ENCODE results near the gene C3orf18. TPM values are rescaled to one million over a fixed set of nuclear protein-coding genes. Genes with fewer than 3 reads are reported as not detected.

Gene C3orf18
- total RNA-seq, 1 experiment from 2014 or later, result 7.1 TPM

DNA sequence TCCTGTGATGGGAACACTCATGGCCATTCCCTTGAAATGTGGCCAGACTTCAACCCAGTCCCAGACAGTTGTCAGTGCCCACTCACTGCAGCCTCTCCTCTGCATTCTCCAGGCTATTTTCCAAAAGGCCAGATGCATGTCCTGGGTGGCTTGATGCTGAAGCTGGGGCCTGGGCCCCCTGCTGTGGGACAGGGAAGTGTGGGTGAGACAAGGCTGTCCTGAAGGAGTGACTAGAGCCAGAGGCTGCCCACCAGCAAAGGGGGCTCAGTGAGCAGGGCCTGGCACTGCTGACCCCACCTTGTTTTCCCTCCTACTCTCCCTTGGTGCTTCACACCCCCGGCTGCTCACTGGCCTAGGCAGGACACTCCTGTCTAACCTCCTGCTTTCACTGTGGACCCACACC is 32.2 kb upstream of the C3orf18 start:
- no peak overlapping the region for H2AFZ ChIP-seq (ENCODE audit: low read length)
- H3K27ac ChIP-seq (ENCODE audit: insufficient read length, low read depth, low read length), result no peak overlapping the region
- no peak overlapping the region for H3T11ph ChIP-seq (ENCODE audit: low read length)
- no peak overlapping the region for H2BK120ac ChIP-seq (ENCODE audit: low read depth, low read length, poor library complexity, severe bottlenecking)
- H3K18ac ChIP-seq (ENCODE audit: insufficient read length, low read depth, low read length), result no peak overlapping the region
- no peak overlapping the region for H3K23ac ChIP-seq (ENCODE audit: insufficient read length, low read depth, low read length)
- Mint-ChIP-seq H3K27me3 (ENCODE audit: low read depth) (peaks cover 9% of the 10 kb centered on the region), H3K4me1 (no peaks in the 10 kb centered on the region), H3K36me3 (ENCODE audit: insufficient read depth in 1 of 3, low read depth in 3 of 3) (no peaks in the 10 kb centered on the region), H3K4me3 (no peak overlapping the region), H3K9me3 (no peaks in the 10 kb centered on the region), H3K27ac (no peak overlapping the region)
- no peak overlapping the region for H2BK5ac ChIP-seq (ENCODE audit: insufficient read length, low read length)
- H2BK20ac ChIP-seq (ENCODE audit: low read depth, low read length, poor library complexity, severe bottlenecking), result no peak overlapping the region
- WGBS (ENCODE audit: extremely low coverage, insufficient read length, low lambda C conversion rate), result no CpG with 5 or more reads among the region's 1 CpG
- H2BK15ac ChIP-seq (ENCODE audit: low read depth, low read length), result no peak overlapping the region
- no peaks in the 10 kb centered on the region for H4K20me1 ChIP-seq (ENCODE audit: control insufficient read depth, insufficient read depth, insufficient read length)
- TF ChIP-seq, protein P1, sequence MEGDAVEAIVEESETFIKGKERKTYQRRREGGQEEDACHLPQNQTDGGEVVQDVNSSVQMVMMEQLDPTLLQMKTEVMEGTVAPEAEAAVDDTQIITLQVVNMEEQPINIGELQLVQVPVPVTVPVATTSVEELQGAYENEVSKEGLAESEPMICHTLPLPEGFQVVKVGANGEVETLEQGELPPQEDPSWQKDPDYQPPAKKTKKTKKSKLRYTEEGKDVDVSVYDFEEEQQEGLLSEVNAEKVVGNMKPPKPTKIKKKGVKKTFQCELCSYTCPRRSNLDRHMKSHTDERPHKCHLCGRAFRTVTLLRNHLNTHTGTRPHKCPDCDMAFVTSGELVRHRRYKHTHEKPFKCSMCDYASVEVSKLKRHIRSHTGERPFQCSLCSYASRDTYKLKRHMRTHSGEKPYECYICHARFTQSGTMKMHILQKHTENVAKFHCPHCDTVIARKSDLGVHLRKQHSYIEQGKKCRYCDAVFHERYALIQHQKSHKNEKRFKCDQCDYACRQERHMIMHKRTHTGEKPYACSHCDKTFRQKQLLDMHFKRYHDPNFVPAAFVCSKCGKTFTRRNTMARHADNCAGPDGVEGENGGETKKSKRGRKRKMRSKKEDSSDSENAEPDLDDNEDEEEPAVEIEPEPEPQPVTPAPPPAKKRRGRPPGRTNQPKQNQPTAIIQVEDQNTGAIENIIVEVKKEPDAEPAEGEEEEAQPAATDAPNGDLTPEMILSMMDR (conservative IDR thresholded peaks at IDR 0.05), result no peak
- no peak overlapping the region for H4K91ac ChIP-seq (ENCODE audit: insufficient read length, low read depth, low read length)
- H4K8ac ChIP-seq (replicated peaks; ENCODE audit: insufficient read length, low read depth, low read length), result no peak overlapping the region
- no peaks in the 10 kb centered on the region for H3K27me3 ChIP-seq (ENCODE audit: insufficient read depth, low read length)
- no peak overlapping the region for H2AK5ac ChIP-seq (ENCODE audit: insufficient read length, low read length)
- no peaks in the 10 kb centered on the region for H3K9me3 ChIP-seq (ENCODE audit: control insufficient read depth, low read depth, low read length)
- DNase-seq, result no peak
- no peaks in the 10 kb centered on the region for H3K79me1 ChIP-seq (ENCODE audit: insufficient read depth, low read depth, low read length, poor library complexity, severe bottlenecking)
- H3K4me2 ChIP-seq (ENCODE audit: insufficient read depth, insufficient read length, low read length), result no peak overlapping the region
- no peak overlapping the region for H2BK12ac ChIP-seq (ENCODE audit: insufficient read length, low read depth, low read length)
- H3K14ac ChIP-seq (ENCODE audit: insufficient read depth, low read length), result no peak overlapping the region
- no peak overlapping the region for H3K56ac ChIP-seq (ENCODE audit: insufficient read length, low read depth, low read length)
- H3K9ac ChIP-seq (ENCODE audit: extremely low read depth, insufficient read length, low read length), result no peak overlapping the region
- H3K4ac ChIP-seq (ENCODE audit: low read depth, low read length), result no peak overlapping the region
- H3K79me2 ChIP-seq (ENCODE audit: insufficient read depth, low read length), result no peaks in the 10 kb centered on the region
- no peaks in the 10 kb centered on the region for H3K23me2 ChIP-seq (ENCODE audit: insufficient read length, low read depth, low read length, poor library complexity, severe bottlenecking)
- no peak overlapping the region for H4K5ac ChIP-seq (ENCODE audit: insufficient read length, low read depth, low read length)
- H3K4me1 ChIP-seq (ENCODE audit: insufficient read depth, low read length), result no peaks in the 10 kb centered on the region

Measured in H9 (cell line).